Measurements from ENCODE around the gene ROPN1.

- no peak for TF ChIP-seq CTCF (IDR thresholded peaks at IDR 0.05)
- TF ChIP-seq EZH2phosphoT487 (IDR thresholded peaks at IDR 0.05) = no peak
Measured at GRCh38 chr3:124034844-124035152, 42.9 kb upstream of the ROPN1 start.

Measured in neural progenitor cell (in vitro differentiated cells).